ENCODE results near the gene NKPD1.

GRCh38 chr19:45186509-45187334 lies 25.9 kb upstream of the NKPD1 start:
- TF ChIP-seq CTCF (IDR thresholded peaks at IDR 0.05 in 4 of 5, conservative IDR thresholded peaks at IDR 0.05 in 1 of 5) (no peak), POLR2A (IDR thresholded peaks at IDR 0.05) (no peak)

All from gastrocnemius medialis (tissue), 4 donors.